Breast epithelium (tissue), 4 donors: ENCODE data around the gene POU4F1. TPM values are rescaled to one million over a fixed set of nuclear protein-coding genes. Genes with fewer than 3 reads are reported as not detected.

Experiments used
- DNase-seq, 2 donors: peaks; one replicate each; pipeline ENCODE4 v3.0.0-alpha.2; 2019; ENCODE audit warnings: low spot score in 2 of 2
- H3K27ac ChIP-seq, 2 donors: fragments of 200-600 bp; sonication (generic) in 1 of 2; one replicate each; pipeline ENCODE4 v1.5.1; 2016 to 2019; ENCODE audit warnings: mild to moderate bottlenecking in 1 of 2
- H3K27me3 ChIP-seq, 2 donors: fragments of 200-600 bp; sonication (generic) in 1 of 2; one replicate each; pipeline versions ENCODE4 v1.5.1 to v1.6.0; 2017 to 2019; ENCODE audit warnings: control low read depth in 1 of 2, mild to moderate bottlenecking in 1 of 2
- H3K36me3 ChIP-seq: fragments of 200-600 bp; one replicate; pipeline ENCODE4 v1.5.1; 2019
- H3K4me1 ChIP-seq, 2 donors: fragments of 200-600 bp; sonication (generic); one replicate each; pipeline ENCODE4 v1.5.1; 2016 to 2019; ENCODE audit warnings: control low read depth in 1 of 2
- H3K4me3 ChIP-seq, 3 donors: fragments of 200-600 bp; sonication (generic); 1 replicate in 2 of 3; 2 replicates in 1 of 3; pipeline ENCODE4 v1.5.1; 2016 to 2019; ENCODE audit warnings: mild to moderate bottlenecking in 3 of 3, moderate library complexity in 2 of 3
- H3K9me3 ChIP-seq, 2 donors: fragments of 200-600 bp; sonication (generic) in 1 of 2; one replicate each; pipeline ENCODE4 v1.5.1; 2016 to 2019; ENCODE audit warnings: control low read depth in 1 of 2
- CTCF ChIP-seq, 3 donors: fragments of 450-650 bp; IDR thresholded peaks; one replicate each; pipeline ENCODE4 v1.5.1; 2016 to 2017; ENCODE audit warnings: antibody characterized with exemption in 3 of 3, mild to moderate bottlenecking in 3 of 3, moderate library complexity in 3 of 3
- POLR2A ChIP-seq: fragments of 450-650 bp; IDR thresholded peaks from one replicate; pipeline ENCODE4 v1.6.1; 2016; ENCODE audit warnings: antibody characterized with exemption, mild to moderate bottlenecking, moderate library complexity
- POLR2AphosphoS5 ChIP-seq, 3 donors: sonication (generic); formaldehyde crosslinking; IDR thresholded peaks; one replicate each; pipeline ENCODE4 v1.6.1; 2017; ENCODE audit warnings: antibody characterized with exemption in 3 of 3
- intact Hi-C: fragments of 100-400 bp; cut with DNase I; formaldehyde crosslinking; loops from one replicate; pipeline ENCODE4 v1.15.1; 2023; ENCODE audit warnings: low total_unique reads
- total RNA-seq, 3 donors: library from RNA; depleted of rRNA; stranded (reverse); fragments of >200 nt; gene quantifications; one replicate each; pipeline ENCODE4 v1.1.0, GENCODE V29; 2016

POU4F1 gene
- total RNA-seq, 3 donors from 2014 or later, result not detected

GRCh38 chr13:78625384-78625783 lies 22.0 kb upstream of the POU4F1 start:
- H3K27ac ChIP-seq, result no peak overlapping the region
- intact Hi-C loops, result no loop called here
- H3K36me3 ChIP-seq, result no peaks in the 10 kb centered on the region
- DNase-seq, result no peak
- H3K4me1 ChIP-seq, result no peaks in the 10 kb centered on the region
- H3K4me3 ChIP-seq, result no peak overlapping the region
- H3K9me3 ChIP-seq, result no peaks in the 10 kb centered on the region
- H3K27me3 ChIP-seq, result no peaks in the 10 kb centered on the region
- no peak for TF ChIP-seq POLR2A
- no peak for TF ChIP-seq CTCF (IDR thresholded peaks at IDR 0.05)
- TF ChIP-seq POLR2AphosphoS5 (IDR thresholded peaks at IDR 0.05), result no peak

GRCh38 chr13:78623132-78623531 lies 19.8 kb upstream of the POU4F1 start:
- no peaks in the 10 kb centered on the region for H3K36me3 ChIP-seq
- intact Hi-C loops, result no loop called here
- no peaks in the 10 kb centered on the region for H3K9me3 ChIP-seq
- DNase-seq, result no peak
- TF ChIP-seq CTCF (IDR thresholded peaks at IDR 0.05) (no peak), POLR2AphosphoS5 (IDR thresholded peaks at IDR 0.05) (no peak), POLR2A (no peak)
- H3K4me1 ChIP-seq, result no peaks in the 10 kb centered on the region
- no peak overlapping the region for H3K4me3 ChIP-seq
- H3K27ac ChIP-seq, result no peak overlapping the region
- H3K27me3 ChIP-seq, result no peaks in the 10 kb centered on the region

GRCh38 chr13:78620936-78621470 lies 17.7 kb upstream of the POU4F1 start:
- H3K4me1 ChIP-seq, result no peaks in the 10 kb centered on the region
- H3K27ac ChIP-seq, result no peak overlapping the region
- no peaks in the 10 kb centered on the region for H3K9me3 ChIP-seq
- intact Hi-C loops, result no loop called here
- TF ChIP-seq POLR2A (no peak), CTCF (IDR thresholded peaks at IDR 0.05) (no peak), POLR2AphosphoS5 (IDR thresholded peaks at IDR 0.05) (no peak)
- peaks cover 5% of the 10 kb centered on the region for H3K36me3 ChIP-seq
- DNase-seq, result no peak
- no peaks in the 10 kb centered on the region for H3K27me3 ChIP-seq
- H3K4me3 ChIP-seq, result no peak overlapping the region

GRCh38 chr13:78618411-78618810 lies 15.1 kb upstream of the POU4F1 start:
- Histone ChIP-seq H3K27me3 (no peaks in the 10 kb centered on the region), H3K4me1 (no peaks in the 10 kb centered on the region), H3K36me3 (peaks cover 5% of the 10 kb centered on the region)

GRCh38 chr13:78611040-78611439 lies 7.7 kb upstream of the POU4F1 start:
- intact Hi-C loops, result no loop called here
- H3K36me3 ChIP-seq, result no peaks in the 10 kb centered on the region
- peaks cover 7 to 45% of the 10 kb centered on the region in 2 donors for H3K27me3 ChIP-seq
- no peak overlapping the region for H3K4me3 ChIP-seq
- H3K27ac ChIP-seq, result no peak overlapping the region
- no peak for DNase-seq
- TF ChIP-seq POLR2AphosphoS5 (IDR thresholded peaks at IDR 0.05), result no peak
- TF ChIP-seq POLR2A, result no peak
- no peak for TF ChIP-seq CTCF (IDR thresholded peaks at IDR 0.05)
- no peaks in the 10 kb centered on the region for H3K9me3 ChIP-seq
- peaks cover 0 to 5% of the 10 kb centered on the region in 2 donors for H3K4me1 ChIP-seq

More at GRCh38 chr13:78618411-78618810, 15.1 kb upstream of the POU4F1 start:
- Histone ChIP-seq H3K4me3 (no peak overlapping the region), H3K27ac (no peak overlapping the region), H3K9me3 (no peaks in the 10 kb centered on the region)
- DNase-seq, result no peak
- intact Hi-C loops, result no loop called here
- TF ChIP-seq CTCF (IDR thresholded peaks at IDR 0.05) (no peak), POLR2AphosphoS5 (IDR thresholded peaks at IDR 0.05) (no peak), POLR2A (no peak)
